Lower leg skin (tissue), 3 donors: ENCODE measurements around the gene LRRC55.

Experiments
- POLR2A ChIP-seq, 2 donors: fragments of 450-650 bp; IDR thresholded peaks; one replicate each; pipeline ENCODE4 v1.6.1; 2016 to 2017; ENCODE audit warnings: antibody characterized with exemption in 2 of 2, mild to moderate bottlenecking in 1 of 2, moderate library complexity in 1 of 2
- TF ChIP-seq, protein P1 (sequence below), 3 donors: fragments of 450-650 bp; IDR thresholded peaks; one replicate each; pipeline ENCODE4 v1.5.1; 2016; ENCODE audit warnings: antibody characterized with exemption in 3 of 3, mild to moderate bottlenecking in 3 of 3, moderate library complexity in 2 of 3

DNA sequence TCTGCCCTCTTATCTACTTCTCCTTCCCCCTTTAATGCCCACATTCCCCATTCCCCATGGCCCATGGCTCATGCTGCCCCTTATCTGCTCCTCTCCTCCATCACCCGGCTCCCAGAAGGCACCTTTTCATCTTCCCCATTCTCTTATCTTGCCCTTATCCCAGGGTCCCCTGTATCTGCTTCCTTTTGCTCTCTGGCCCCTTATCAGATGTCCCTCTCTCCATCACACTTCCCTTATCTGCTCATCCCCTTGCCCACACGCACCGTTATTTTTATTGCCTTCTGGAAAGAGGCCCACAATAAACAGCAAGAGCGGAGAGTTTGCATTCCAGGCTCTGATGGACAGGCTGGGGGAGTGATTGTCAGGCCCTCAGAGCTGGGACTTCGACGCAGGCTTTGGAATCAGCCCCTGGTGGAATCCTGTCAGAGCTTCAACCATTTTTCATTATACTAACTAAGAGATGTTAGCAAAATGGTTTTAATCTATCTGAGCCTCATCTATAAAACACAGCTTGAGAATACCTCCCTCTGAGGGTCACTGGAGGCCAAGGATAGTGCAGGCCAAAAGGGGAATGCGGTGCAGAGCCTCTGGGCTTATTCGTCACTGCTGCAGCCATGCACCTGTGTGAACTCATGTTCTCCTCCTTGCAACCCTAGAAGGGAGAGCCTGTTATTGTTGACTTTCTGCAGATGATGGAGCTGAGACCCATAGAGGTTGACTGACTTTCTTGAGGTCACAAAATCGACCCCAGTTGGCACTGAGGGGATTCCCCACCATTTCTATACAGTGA lies 37.0 kb upstream of the LRRC55 start:
- TF ChIP-seq, protein P1, sequence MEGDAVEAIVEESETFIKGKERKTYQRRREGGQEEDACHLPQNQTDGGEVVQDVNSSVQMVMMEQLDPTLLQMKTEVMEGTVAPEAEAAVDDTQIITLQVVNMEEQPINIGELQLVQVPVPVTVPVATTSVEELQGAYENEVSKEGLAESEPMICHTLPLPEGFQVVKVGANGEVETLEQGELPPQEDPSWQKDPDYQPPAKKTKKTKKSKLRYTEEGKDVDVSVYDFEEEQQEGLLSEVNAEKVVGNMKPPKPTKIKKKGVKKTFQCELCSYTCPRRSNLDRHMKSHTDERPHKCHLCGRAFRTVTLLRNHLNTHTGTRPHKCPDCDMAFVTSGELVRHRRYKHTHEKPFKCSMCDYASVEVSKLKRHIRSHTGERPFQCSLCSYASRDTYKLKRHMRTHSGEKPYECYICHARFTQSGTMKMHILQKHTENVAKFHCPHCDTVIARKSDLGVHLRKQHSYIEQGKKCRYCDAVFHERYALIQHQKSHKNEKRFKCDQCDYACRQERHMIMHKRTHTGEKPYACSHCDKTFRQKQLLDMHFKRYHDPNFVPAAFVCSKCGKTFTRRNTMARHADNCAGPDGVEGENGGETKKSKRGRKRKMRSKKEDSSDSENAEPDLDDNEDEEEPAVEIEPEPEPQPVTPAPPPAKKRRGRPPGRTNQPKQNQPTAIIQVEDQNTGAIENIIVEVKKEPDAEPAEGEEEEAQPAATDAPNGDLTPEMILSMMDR (IDR thresholded peaks at IDR 0.05) = no peak
- no peak for TF ChIP-seq POLR2A (IDR thresholded peaks at IDR 0.05)
